Activated CD4-positive, alpha-beta T cell treated with anti-CD3 and anti-CD28 coated beads, Interleukin-2, Interleukin-6, amounts not matched to agents 100 ng/mL and 50 ng/mL, durations not matched to agents 16 hours and 8 hours (primary cell): ENCODE data around the gene PLAU.

Experiments used
- DNase-seq: peaks from one replicate; pipeline ENCODE4 v3.0.0-alpha.2; 2020

The PLAU gene

GRCh38 chr10:73910764-73911552 lies at the start of gene PLAU:
PLAU (plus strand) TSS chr10:73911132; CDS start chr10:73911556, 424 bp downstream.
- DNase-seq: peak; percentile 60

GRCh38 chr10:73862011-73862410 lies 48.9 kb upstream of the PLAU start:
- DNase-seq: no peak

GRCh38 chr10:73863039-73863817 lies 47.7 kb upstream of the PLAU start:
- DNase-seq: no peak

GRCh38 chr10:73864229-73864628 lies 46.7 kb upstream of the PLAU start:
- DNase-seq: no peak

GRCh38 chr10:73865107-73865458 lies 45.8 kb upstream of the PLAU start:
- DNase-seq: no peak

GRCh38 chr10:73865459-73866442 lies 45.2 kb upstream of the PLAU start:
- DNase-seq: peak; percentile 80

- no peak for DNase-seq
These were observed 44.3 kb upstream of the PLAU start for GRCh38 chr10:73866621-73867020.

GRCh38 chr10:73867126-73867807 lies 43.7 kb upstream of the PLAU start:
- no peak for DNase-seq

- DNase-seq: no peak
These were observed 42.9 kb upstream of the PLAU start for GRCh38 chr10:73867871-73868631.

GRCh38 chr10:73868655-73869195 lies 42.2 kb upstream of the PLAU start:
- DNase-seq: no peak

GRCh38 chr10:73871295-73872189 lies 39.4 kb upstream of the PLAU start:
- no peak for DNase-seq

- DNase-seq: no peak
These were observed 38.7 kb upstream of the PLAU start for GRCh38 chr10:73872190-73872710.

GRCh38 chr10:73873142-73873837 lies 37.6 kb upstream of the PLAU start:
- no peak for DNase-seq

GRCh38 chr10:73873838-73874215 lies 37.1 kb upstream of the PLAU start:
- no peak for DNase-seq

GRCh38 chr10:73874267-73875138 lies 36.4 kb upstream of the PLAU start, which contains the start of gene CAMK2G:
CAMK2G (minus strand) TSS chr10:73874555; CDS start chr10:73874461, 94 bp downstream.
- DNase-seq: peak; percentile 90

- DNase-seq: peak; percentile 61
These were observed 35.8 kb upstream of the PLAU start for GRCh38 chr10:73875139-73875475.

GRCh38 chr10:73876157-73876556 lies 34.8 kb upstream of the PLAU start:
- no peak for DNase-seq

GRCh38 chr10:73876566-73876965 lies 34.4 kb upstream of the PLAU start:
- DNase-seq: no peak
